OCI-M2 (cell line): ENCODE results near the gene SH3RF3.

ENCODE experiments used
- DNase-seq: peaks from one replicate; lab custom pipeline; 2025; ENCODE audit not compliant: unreplicated experiment; lab: John Stamatoyannopoulos, UW

The SH3RF3 gene

GRCh38 chr2:109482361-109482861 is 353.4 kb downstream of the SH3RF3 start:
- DNase-seq: no peak

GRCh38 chr2:109486711-109487535 is 357.9 kb downstream of the SH3RF3 start:
- DNase-seq: no peak

GRCh38 chr2:109487536-109487869 is 358.5 kb downstream of the SH3RF3 start:
- DNase-seq: no peak

- DNase-seq: no peak
Observed at GRCh38 chr2:109487871-109488655, 359.1 kb downstream of the SH3RF3 start.

- no peak for DNase-seq
Observed at GRCh38 chr2:109489296-109489695, 360.3 kb downstream of the SH3RF3 start.

GRCh38 chr2:109493176-109493935 is 364.4 kb downstream of the SH3RF3 start:
- DNase-seq: no peak

GRCh38 chr2:109494351-109494750 is 365.3 kb downstream of the SH3RF3 start:
- no peak for DNase-seq

GRCh38 chr2:109497463-109497862 is 368.5 kb downstream of the SH3RF3 start:
- DNase-seq: no peak

- no peak for DNase-seq
Observed at GRCh38 chr2:109497911-109498870, 369.2 kb downstream of the SH3RF3 start.

GRCh38 chr2:109498906-109499305 is 369.9 kb downstream of the SH3RF3 start:
- no peak for DNase-seq

- no peak for DNase-seq
Observed at GRCh38 chr2:109499566-109499965, 370.6 kb downstream of the SH3RF3 start.

- DNase-seq: no peak
Observed at GRCh38 chr2:109500910-109501309, 371.9 kb downstream of the SH3RF3 start.

- no peak for DNase-seq
Observed at GRCh38 chr2:109501461-109501860, 372.5 kb downstream of the SH3RF3 start.

GRCh38 chr2:109503191-109503590 is 374.2 kb downstream of the SH3RF3 start:
- no peak for DNase-seq

- no peak for DNase-seq
Observed at GRCh38 chr2:109507217-109507616, 378.2 kb downstream of the SH3RF3 start.

- DNase-seq: no peak
Observed at GRCh38 chr2:109507828-109508227, 378.8 kb downstream of the SH3RF3 start.

- no peak for DNase-seq
Observed at GRCh38 chr2:109508556-109508955, 379.6 kb downstream of the SH3RF3 start.

- no peak for DNase-seq
Observed at GRCh38 chr2:109510136-109511028, 381.4 kb downstream of the SH3RF3 start.

- no peak for DNase-seq
Observed at GRCh38 chr2:109511168-109511567, 382.2 kb downstream of the SH3RF3 start.
